GM23338 (cell line): ENCODE data around the gene ERC2. TPM values are rescaled to one million over a fixed set of nuclear protein-coding genes. Genes with fewer than 3 reads are reported as not detected.
"Not testable (repeated sequence)": the region's sequence is repeated elsewhere in the genome, so short reads cannot be mapped to it uniquely, and the experiment has no call there.

Source experiments
- ATAC-seq: fragments of 200-7000 bp; cut with Tn5 transposase; 3 replicates; pipeline ENCODE4 v1.9.1; 2020
- DNase-seq: peaks from one replicate; pipeline ENCODE4 v3.0.0-alpha.2; 2015; ENCODE audit warnings: low spot score
- H2AFZ ChIP-seq: fragments of 200-600 bp; sonication (generic); 2 replicates; pipeline ENCODE4 v1.8.0; 2016; ENCODE audit warnings: antibody characterized with exemption, mild to moderate bottlenecking, moderate library complexity
- H3F3A ChIP-seq: fragments of 200-600 bp; sonication (generic); replicated peaks from 2 replicates; pipeline ENCODE4 v1.8.0; 2017; ENCODE audit warnings: antibody characterized with exemption, mixed run types, low read depth
- H3K27ac ChIP-seq: fragments of 200-600 bp; sonication (generic); 2 replicates; pipeline ENCODE4 v1.6.1; 2016; ENCODE audit warnings: low read depth
- H3K27me3 ChIP-seq: fragments of 200-600 bp; sonication (generic); 2 replicates; pipeline ENCODE4 v1.8.0; 2016; ENCODE audit warnings: mild to moderate bottlenecking, mixed run types, moderate library complexity; ENCODE audit not compliant: insufficient read depth
- H3K36me3 ChIP-seq: fragments of 200-600 bp; sonication (generic); 2 replicates; pipeline ENCODE4 v1.8.0; 2016; ENCODE audit warnings: mild to moderate bottlenecking; ENCODE audit not compliant: insufficient read depth
- H3K4me1 ChIP-seq: fragments of 200-600 bp; sonication (generic); 2 replicates; pipeline ENCODE4 v1.8.0; 2016; ENCODE audit warnings: mild to moderate bottlenecking, moderate library complexity; ENCODE audit not compliant: insufficient read depth
- H3K4me2 ChIP-seq: fragments of 200-600 bp; sonication (generic); 2 replicates; pipeline ENCODE4 v1.7.1; 2017; ENCODE audit warnings: mixed run types
- H3K4me3 ChIP-seq: fragments of 200-600 bp; sonication (generic); 2 replicates; pipeline ENCODE4 v1.6.1; 2016; ENCODE audit warnings: mixed run types
- H3K79me2 ChIP-seq: fragments of 200-600 bp; sonication (generic); replicated peaks from 2 replicates; pipeline ENCODE4 v1.8.0; 2017; ENCODE audit warnings: mild to moderate bottlenecking; ENCODE audit not compliant: insufficient read depth
- H3K9me2 ChIP-seq: fragments of 200-600 bp; sonication (generic); 2 replicates; pipeline ENCODE4 v1.8.0; 2017; ENCODE audit not compliant: insufficient read depth
- H4K20me1 ChIP-seq: fragments of 200-600 bp; sonication (generic); replicated peaks from 2 replicates; pipeline ENCODE4 v1.8.0; 2017; ENCODE audit warnings: mild to moderate bottlenecking; ENCODE audit not compliant: insufficient read depth
- H3K27ac Mint-ChIP-seq: 2 replicates; pipeline ENCODE4 v1.8.0; 2020; ENCODE audit warnings: inconsistent platforms, mild to moderate bottlenecking, moderate library complexity, mixed read lengths
- H3K27me3 Mint-ChIP-seq: 3 replicates; pipeline ENCODE4 v1.8.0; 2022; ENCODE audit warnings: low read depth, mild to moderate bottlenecking, moderate library complexity, mixed read lengths, inconsistent platforms; ENCODE audit not compliant: insufficient read depth, poor library complexity
- H3K36me3 Mint-ChIP-seq: 3 replicates; pipeline ENCODE4 v1.8.0; 2021; ENCODE audit warnings: low read depth, mild to moderate bottlenecking, inconsistent platforms, moderate library complexity, mixed read lengths
- H3K4me1 Mint-ChIP-seq: 3 replicates; pipeline ENCODE4 v1.8.0; 2020; ENCODE audit warnings: mild to moderate bottlenecking, inconsistent platforms, mixed read lengths
- H3K4me3 Mint-ChIP-seq: 3 replicates; pipeline ENCODE4 v1.8.0; 2021; ENCODE audit warnings: moderate library complexity, mild to moderate bottlenecking, inconsistent platforms, mixed read lengths
- H3K9me3 Mint-ChIP-seq: 3 replicates; pipeline ENCODE4 v1.8.0; 2020; ENCODE audit warnings: moderate library complexity, mild to moderate bottlenecking, inconsistent platforms, mixed read lengths
- CREB1 ChIP-seq: fragments of 250-450 bp; sonication (Bioruptor Pico); IDR thresholded peaks from 2 replicates; pipeline ENCODE4 v1.5.0; 2020; ENCODE audit warnings: low read depth, mild to moderate bottlenecking, moderate library complexity
- EZH2 ChIP-seq: fragments of 200-600 bp; sonication (generic); IDR thresholded peaks from one replicate; pipeline ENCODE4 v1.8.0; 2017; ENCODE audit warnings: antibody characterized with exemption, mild to moderate bottlenecking, low read depth; ENCODE audit not compliant: unreplicated experiment
- EZH2phosphoT487 ChIP-seq: fragments of 200-600 bp; sonication (generic); IDR thresholded peaks from one replicate; pipeline ENCODE4 v1.8.1; 2018; ENCODE audit warnings: antibody characterized with exemption; ENCODE audit not compliant: unreplicated experiment
- NANOG ChIP-seq: IDR thresholded peaks from 2 replicates; pipeline ENCODE4 v1.6.1; 2016; ENCODE audit warnings: antibody characterized with exemption, borderline replicate concordance
- ZNF114 ChIP-seq: fragments of 250-450 bp; sonication (Bioruptor Pico); IDR thresholded peaks from 2 replicates; pipeline ENCODE4 v1.5.0; 2020; ENCODE audit warnings: mild to moderate bottlenecking, moderate library complexity
- polyA plus RNA-seq: library from polyadenylated mRNA; unstranded; fragments of >200 nt; fragmentation: Nextera tagmentation; extraction: Ambion mirVana; gene quantifications from 2 replicates; pipeline ENCODE4 v1.2.1, GENCODE V29; 2016
- total RNA-seq: library from RNA; depleted of rRNA; stranded (reverse); fragments of >200 nt; shearing (Covaris generic); gene quantifications from 2 replicates; pipeline ENCODE4 v1.2.3, GENCODE V29; 2014
- TF ChIP-seq, protein P1 (sequence below), 2 experiments: fragments of 200-600 bp in 1 of 2; sonication (generic) in 1 of 2; conservative IDR thresholded peaks; 2 replicates each; pipeline versions ENCODE4 v1.5.1 to v1.6.1; 2016 to 2017; ENCODE audit warnings: antibody characterized with exemption in 2 of 2, low read depth in 2 of 2, mild to moderate bottlenecking in 2 of 2, moderate library complexity in 1 of 2
- TF ChIP-seq, protein P2 (sequence below): fragments of 250-450 bp; sonication (Bioruptor Pico); IDR thresholded peaks from 2 replicates; pipeline ENCODE4 v1.5.0; 2020; ENCODE audit warnings: mild to moderate bottlenecking, moderate library complexity
- TF ChIP-seq, protein P3 (sequence below): IDR thresholded peaks from 2 replicates; pipeline ENCODE4 v1.6.1; 2016; ENCODE audit warnings: antibody characterized with exemption

Gene ERC2
- total and polyA plus RNA-seq, 2 experiments from 2014 or later = 11.8 to 13.7 TPM

DNA sequence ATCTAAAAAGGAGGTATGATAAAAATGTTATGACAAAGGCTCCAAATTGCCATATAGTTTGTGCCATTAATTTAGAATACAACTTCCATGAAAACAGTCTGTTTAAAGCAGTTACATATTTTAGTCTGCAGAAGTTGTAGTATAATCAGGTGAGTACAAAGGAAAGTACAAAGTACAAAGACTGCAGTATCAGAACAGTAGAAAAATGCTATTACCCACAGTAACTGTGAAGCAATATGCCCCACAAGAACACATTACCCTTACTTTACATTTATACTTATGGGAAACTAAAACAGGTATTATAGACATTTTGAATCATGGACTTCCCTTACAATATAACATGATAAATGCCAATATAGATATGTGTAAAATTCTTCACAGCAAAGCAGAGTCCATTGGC, 398.5 kb downstream of the ERC2 start:
- Mint-ChIP-seq H3K4me3 (no peak overlapping the region), H3K27me3 (no peaks in the 10 kb centered on the region), H3K4me1 (peaks cover 3% of the 10 kb centered on the region; the same call in 2 of the 3 replicates), H3K27ac (no peak overlapping the region), H3K36me3 (peaks cover 5% of the 10 kb centered on the region; the same call in 1 of the 3 replicates), H3K9me3 (peaks cover 10% of the 10 kb centered on the region; the same call in 2 of the 3 replicates)
- no peaks in the 10 kb centered on the region for H3K4me1 ChIP-seq
- no peaks in the 10 kb centered on the region for H4K20me1 ChIP-seq
- no peak overlapping the region for H3K27ac ChIP-seq
- H3K27me3 ChIP-seq = no peaks in the 10 kb centered on the region
- no peaks in the 10 kb centered on the region for H3K79me2 ChIP-seq
- H2AFZ ChIP-seq = no peak overlapping the region
- ATAC-seq (no peak), DNase-seq (no peak)
- H3K36me3 ChIP-seq = no peaks in the 10 kb centered on the region
- H3F3A ChIP-seq = no peaks in the 10 kb centered on the region
- H3K4me3 ChIP-seq = no peak overlapping the region
- H3K4me2 ChIP-seq = no peak overlapping the region
- TF ChIP-seq, protein P1, sequence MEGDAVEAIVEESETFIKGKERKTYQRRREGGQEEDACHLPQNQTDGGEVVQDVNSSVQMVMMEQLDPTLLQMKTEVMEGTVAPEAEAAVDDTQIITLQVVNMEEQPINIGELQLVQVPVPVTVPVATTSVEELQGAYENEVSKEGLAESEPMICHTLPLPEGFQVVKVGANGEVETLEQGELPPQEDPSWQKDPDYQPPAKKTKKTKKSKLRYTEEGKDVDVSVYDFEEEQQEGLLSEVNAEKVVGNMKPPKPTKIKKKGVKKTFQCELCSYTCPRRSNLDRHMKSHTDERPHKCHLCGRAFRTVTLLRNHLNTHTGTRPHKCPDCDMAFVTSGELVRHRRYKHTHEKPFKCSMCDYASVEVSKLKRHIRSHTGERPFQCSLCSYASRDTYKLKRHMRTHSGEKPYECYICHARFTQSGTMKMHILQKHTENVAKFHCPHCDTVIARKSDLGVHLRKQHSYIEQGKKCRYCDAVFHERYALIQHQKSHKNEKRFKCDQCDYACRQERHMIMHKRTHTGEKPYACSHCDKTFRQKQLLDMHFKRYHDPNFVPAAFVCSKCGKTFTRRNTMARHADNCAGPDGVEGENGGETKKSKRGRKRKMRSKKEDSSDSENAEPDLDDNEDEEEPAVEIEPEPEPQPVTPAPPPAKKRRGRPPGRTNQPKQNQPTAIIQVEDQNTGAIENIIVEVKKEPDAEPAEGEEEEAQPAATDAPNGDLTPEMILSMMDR (conservative IDR thresholded peaks at IDR 0.05; ENCODE audit: low read depth in 2 of 2) = no peak
- TF ChIP-seq NANOG (no peak), CREB1 (CRISPR knock-in tag) (no peak), EZH2phosphoT487 (no peak)
- H3K9me2 ChIP-seq = peaks cover 9% of the 10 kb centered on the region; the same call in 1 of the 2 replicates

DNA sequence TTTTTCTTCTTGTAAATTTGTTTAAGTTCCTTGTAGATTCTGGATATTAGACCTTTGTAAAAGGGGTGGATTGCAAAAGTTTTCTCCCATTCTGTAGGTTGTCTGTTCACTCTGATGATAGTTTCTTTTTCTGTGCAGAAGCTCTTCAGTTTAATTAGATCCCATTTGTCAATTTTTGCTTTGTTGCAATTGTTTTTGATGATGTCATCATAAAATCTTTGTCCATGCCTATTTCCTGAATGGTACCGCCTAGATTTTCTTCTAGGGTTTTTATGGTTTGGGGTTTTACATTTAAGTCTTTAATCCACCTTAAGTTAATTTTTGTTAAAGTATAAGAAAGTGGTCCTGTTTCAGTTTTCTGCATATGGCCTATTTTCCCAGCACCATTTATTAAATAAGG, 401.9 kb downstream of the ERC2 start:
- ATAC-seq, H4K20me1 ChIP-seq, H3K27me3 ChIP-seq, H3K4me3 Mint-ChIP-seq, H3K9me3 Mint-ChIP-seq, H3K9me2 ChIP-seq, H3K4me1 ChIP-seq, H3K4me2 ChIP-seq, H3K27ac Mint-ChIP-seq, H3K27ac ChIP-seq, H3K4me3 ChIP-seq, H3K36me3 Mint-ChIP-seq, DNase-seq, H3K27me3 Mint-ChIP-seq, H3K36me3 ChIP-seq, H3F3A ChIP-seq, H3K79me2 ChIP-seq, H3K4me1 Mint-ChIP-seq, H2AFZ ChIP-seq: not testable (repeated sequence)

DNA sequence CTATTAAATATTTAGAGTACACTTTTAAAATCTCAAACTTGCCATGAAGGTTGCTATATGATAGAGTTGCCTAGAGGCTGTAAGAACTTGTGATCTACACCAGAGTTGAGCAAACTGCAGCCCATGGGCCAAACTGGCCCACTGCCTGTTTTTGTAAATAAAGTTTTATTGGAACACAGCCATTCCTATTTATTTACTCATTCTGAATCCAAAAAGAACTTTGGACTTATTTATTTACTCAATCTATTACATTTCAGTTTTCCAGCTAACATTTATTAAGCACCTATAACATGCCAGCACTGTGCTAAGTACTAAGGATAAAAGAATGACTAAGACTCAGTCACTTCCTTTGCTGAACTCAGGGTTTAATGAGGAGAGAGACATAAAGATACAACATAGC, 403.6 kb downstream of the ERC2 start:
- no peak for DNase-seq
- peaks cover 5% of the 10 kb centered on the region; the same call in 1 of the 3 replicates for H3K36me3 Mint-ChIP-seq
- no peaks in the 10 kb centered on the region for H3K27me3 ChIP-seq
- H3K4me3 Mint-ChIP-seq = no peak overlapping the region
- H3K27ac ChIP-seq = no peak overlapping the region
- no peak overlapping the region for H3K4me2 ChIP-seq
- no peaks in the 10 kb centered on the region for H3K9me2 ChIP-seq
- no peak overlapping the region for H2AFZ ChIP-seq
- H3K36me3 ChIP-seq = no peaks in the 10 kb centered on the region
- no peaks in the 10 kb centered on the region for H3K27me3 Mint-ChIP-seq
- no peaks in the 10 kb centered on the region for H4K20me1 ChIP-seq
- H3K9me3 Mint-ChIP-seq = peaks cover 10% of the 10 kb centered on the region; the same call in 2 of the 3 replicates
- H3K4me1 ChIP-seq = no peaks in the 10 kb centered on the region
- ATAC-seq = no peak
- no peaks in the 10 kb centered on the region for H3F3A ChIP-seq
- 0 out of 3 replicates have a peak, but pooled peaks cover 4% of the 10 kb centered on the region for H3K4me1 Mint-ChIP-seq
- H3K27ac Mint-ChIP-seq = no peak overlapping the region
- no peak overlapping the region for H3K4me3 ChIP-seq
- no peaks in the 10 kb centered on the region for H3K79me2 ChIP-seq
- TF ChIP-seq CREB1 (CRISPR knock-in tag) = no peak
- TF ChIP-seq, protein P2, sequence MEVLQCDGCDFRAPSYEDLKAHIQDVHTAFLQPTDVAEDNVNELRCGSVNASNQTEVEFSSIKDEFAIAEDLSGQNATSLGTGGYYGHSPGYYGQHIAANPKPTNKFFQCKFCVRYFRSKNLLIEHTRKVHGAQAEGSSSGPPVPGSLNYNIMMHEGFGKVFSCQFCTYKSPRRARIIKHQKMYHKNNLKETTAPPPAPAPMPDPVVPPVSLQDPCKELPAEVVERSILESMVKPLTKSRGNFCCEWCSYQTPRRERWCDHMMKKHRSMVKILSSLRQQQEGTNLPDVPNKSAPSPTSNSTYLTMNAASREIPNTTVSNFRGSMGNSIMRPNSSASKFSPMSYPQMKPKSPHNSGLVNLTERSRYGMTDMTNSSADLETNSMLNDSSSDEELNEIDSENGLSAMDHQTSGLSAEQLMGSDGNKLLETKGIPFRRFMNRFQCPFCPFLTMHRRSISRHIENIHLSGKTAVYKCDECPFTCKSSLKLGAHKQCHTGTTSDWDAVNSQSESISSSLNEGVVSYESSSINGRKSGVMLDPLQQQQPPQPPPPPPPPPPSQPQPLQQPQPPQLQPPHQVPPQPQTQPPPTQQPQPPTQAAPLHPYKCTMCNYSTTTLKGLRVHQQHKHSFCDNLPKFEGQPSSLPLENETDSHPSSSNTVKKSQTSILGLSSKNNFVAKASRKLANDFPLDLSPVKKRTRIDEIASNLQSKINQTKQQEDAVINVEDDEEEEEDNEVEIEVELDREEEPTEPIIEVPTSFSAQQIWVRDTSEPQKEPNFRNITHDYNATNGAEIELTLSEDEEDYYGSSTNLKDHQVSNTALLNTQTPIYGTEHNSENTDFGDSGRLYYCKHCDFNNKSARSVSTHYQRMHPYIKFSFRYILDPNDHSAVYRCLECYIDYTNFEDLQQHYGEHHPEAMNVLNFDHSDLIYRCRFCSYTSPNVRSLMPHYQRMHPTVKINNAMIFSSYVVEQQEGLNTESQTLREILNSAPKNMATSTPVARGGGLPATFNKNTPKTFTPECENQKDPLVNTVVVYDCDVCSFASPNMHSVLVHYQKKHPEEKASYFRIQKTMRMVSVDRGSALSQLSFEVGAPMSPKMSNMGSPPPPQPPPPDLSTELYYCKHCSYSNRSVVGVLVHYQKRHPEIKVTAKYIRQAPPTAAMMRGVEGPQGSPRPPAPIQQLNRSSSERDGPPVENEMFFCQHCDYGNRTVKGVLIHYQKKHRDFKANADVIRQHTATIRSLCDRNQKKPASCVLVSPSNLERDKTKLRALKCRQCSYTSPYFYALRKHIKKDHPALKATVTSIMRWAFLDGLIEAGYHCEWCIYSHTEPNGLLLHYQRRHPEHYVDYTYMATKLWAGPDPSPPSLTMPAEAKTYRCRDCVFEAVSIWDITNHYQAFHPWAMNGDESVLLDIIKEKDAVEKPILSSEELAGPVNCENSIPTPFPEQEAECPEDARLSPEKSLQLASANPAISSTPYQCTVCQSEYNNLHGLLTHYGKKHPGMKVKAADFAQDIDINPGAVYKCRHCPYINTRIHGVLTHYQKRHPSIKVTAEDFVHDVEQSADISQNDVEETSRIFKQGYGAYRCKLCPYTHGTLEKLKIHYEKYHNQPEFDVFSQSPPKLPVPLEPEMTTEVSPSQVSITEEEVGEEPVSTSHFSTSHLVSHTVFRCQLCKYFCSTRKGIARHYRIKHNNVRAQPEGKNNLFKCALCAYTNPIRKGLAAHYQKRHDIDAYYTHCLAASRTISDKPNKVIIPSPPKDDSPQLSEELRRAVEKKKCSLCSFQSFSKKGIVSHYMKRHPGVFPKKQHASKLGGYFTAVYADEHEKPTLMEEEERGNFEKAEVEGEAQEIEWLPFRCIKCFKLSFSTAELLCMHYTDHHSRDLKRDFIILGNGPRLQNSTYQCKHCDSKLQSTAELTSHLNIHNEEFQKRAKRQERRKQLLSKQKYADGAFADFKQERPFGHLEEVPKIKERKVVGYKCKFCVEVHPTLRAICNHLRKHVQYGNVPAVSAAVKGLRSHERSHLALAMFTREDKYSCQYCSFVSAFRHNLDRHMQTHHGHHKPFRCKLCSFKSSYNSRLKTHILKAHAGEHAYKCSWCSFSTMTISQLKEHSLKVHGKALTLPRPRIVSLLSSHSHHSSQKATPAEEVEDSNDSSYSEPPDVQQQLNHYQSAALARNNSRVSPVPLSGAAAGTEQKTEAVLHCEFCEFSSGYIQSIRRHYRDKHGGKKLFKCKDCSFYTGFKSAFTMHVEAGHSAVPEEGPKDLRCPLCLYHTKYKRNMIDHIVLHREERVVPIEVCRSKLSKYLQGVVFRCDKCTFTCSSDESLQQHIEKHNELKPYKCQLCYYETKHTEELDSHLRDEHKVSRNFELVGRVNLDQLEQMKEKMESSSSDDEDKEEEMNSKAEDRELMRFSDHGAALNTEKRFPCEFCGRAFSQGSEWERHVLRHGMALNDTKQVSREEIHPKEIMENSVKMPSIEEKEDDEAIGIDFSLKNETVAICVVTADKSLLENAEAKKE (CRISPR knock-in tag) = no peak
- TF ChIP-seq, protein P3, sequence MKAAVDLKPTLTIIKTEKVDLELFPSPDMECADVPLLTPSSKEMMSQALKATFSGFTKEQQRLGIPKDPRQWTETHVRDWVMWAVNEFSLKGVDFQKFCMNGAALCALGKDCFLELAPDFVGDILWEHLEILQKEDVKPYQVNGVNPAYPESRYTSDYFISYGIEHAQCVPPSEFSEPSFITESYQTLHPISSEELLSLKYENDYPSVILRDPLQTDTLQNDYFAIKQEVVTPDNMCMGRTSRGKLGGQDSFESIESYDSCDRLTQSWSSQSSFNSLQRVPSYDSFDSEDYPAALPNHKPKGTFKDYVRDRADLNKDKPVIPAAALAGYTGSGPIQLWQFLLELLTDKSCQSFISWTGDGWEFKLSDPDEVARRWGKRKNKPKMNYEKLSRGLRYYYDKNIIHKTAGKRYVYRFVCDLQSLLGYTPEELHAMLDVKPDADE = no peak
- no peak for TF ChIP-seq ZNF114 (CRISPR knock-in tag)
- no peak for TF ChIP-seq EZH2
